ENCODE results near the gene UNC5B.

Gene UNC5B

GRCh38 chr10:71212318-71213126, at the start of gene UNC5B:
TSS of gene UNC5B (plus strand) at chr10:71212570. CDS start at chr10:71212986, 416 bp downstream.
- no peaks in the 10 kb centered on the region for H3K9me3 ChIP-seq (ENCODE audit: control insufficient read depth, insufficient read depth, low read length)
- peaks cover 43% of the 10 kb centered on the region for H3K4me1 ChIP-seq (ENCODE audit: insufficient read depth, low read length)
- H3K36me3 ChIP-seq (ENCODE audit: insufficient read depth, low read length), result no peaks in the 10 kb centered on the region
- peak within 1 kb of the TSS; percentile 67 for H3K9ac ChIP-seq (ENCODE audit: low read depth, low read length)

GRCh38 chr10:71173466-71173865, 38.9 kb upstream of the UNC5B start:
- Histone ChIP-seq H3K9me3 (ENCODE audit: control insufficient read depth, insufficient read depth, low read length) (no peaks in the 10 kb centered on the region), H3K4me1 (ENCODE audit: insufficient read depth, low read length) (no peaks in the 10 kb centered on the region; the same call in 1 of the 2 replicates), H3K9ac (ENCODE audit: low read depth, low read length) (no peak overlapping the region), H3K36me3 (ENCODE audit: insufficient read depth, low read length) (no peaks in the 10 kb centered on the region)

- no peaks in the 10 kb centered on the region; the same call in 1 of the 2 replicates for H3K4me1 ChIP-seq (ENCODE audit: insufficient read depth, low read length)
- no peaks in the 10 kb centered on the region for H3K9me3 ChIP-seq (ENCODE audit: control insufficient read depth, insufficient read depth, low read length)
These were observed 35.7 kb upstream of the UNC5B start for GRCh38 chr10:71176661-71177060.

GRCh38 chr10:71177651-71178199, 34.6 kb upstream of the UNC5B start:
- no peak overlapping the region for H3K9ac ChIP-seq (ENCODE audit: low read depth, low read length)
- no peaks in the 10 kb centered on the region; the same call in 1 of the 2 replicates for H3K4me1 ChIP-seq (ENCODE audit: insufficient read depth, low read length)
- H3K36me3 ChIP-seq (ENCODE audit: insufficient read depth, low read length), result no peaks in the 10 kb centered on the region
- H3K9me3 ChIP-seq (ENCODE audit: control insufficient read depth, insufficient read depth, low read length), result no peaks in the 10 kb centered on the region

More at GRCh38 chr10:71176661-71177060, 35.7 kb upstream of the UNC5B start:
- H3K36me3 ChIP-seq (ENCODE audit: insufficient read depth, low read length), result no peaks in the 10 kb centered on the region
- no peak overlapping the region for H3K9ac ChIP-seq (ENCODE audit: low read depth, low read length)

- no peak overlapping the region for H3K9ac ChIP-seq (ENCODE audit: low read depth, low read length)
- no peaks in the 10 kb centered on the region for H3K36me3 ChIP-seq (ENCODE audit: insufficient read depth, low read length)
- no peaks in the 10 kb centered on the region; the same call in 1 of the 2 replicates for H3K4me1 ChIP-seq (ENCODE audit: insufficient read depth, low read length)
- no peaks in the 10 kb centered on the region for H3K9me3 ChIP-seq (ENCODE audit: control insufficient read depth, insufficient read depth, low read length)
These were observed 33.5 kb upstream of the UNC5B start for GRCh38 chr10:71178880-71179279.

- Histone ChIP-seq H3K36me3 (ENCODE audit: insufficient read depth, low read length) (no peaks in the 10 kb centered on the region), H3K9ac (ENCODE audit: low read depth, low read length) (no peak overlapping the region), H3K9me3 (ENCODE audit: control insufficient read depth, insufficient read depth, low read length) (no peaks in the 10 kb centered on the region), H3K4me1 (ENCODE audit: insufficient read depth, low read length) (no peaks in the 10 kb centered on the region; the same call in 1 of the 2 replicates)
These were observed 33.0 kb upstream of the UNC5B start for GRCh38 chr10:71179382-71179781.

- Histone ChIP-seq H3K36me3 (ENCODE audit: insufficient read depth, low read length) (no peaks in the 10 kb centered on the region), H3K4me1 (ENCODE audit: insufficient read depth, low read length) (no peaks in the 10 kb centered on the region), H3K9me3 (ENCODE audit: control insufficient read depth, insufficient read depth, low read length) (no peaks in the 10 kb centered on the region), H3K9ac (ENCODE audit: low read depth, low read length) (no peak overlapping the region)
These were observed 27.9 kb upstream of the UNC5B start for GRCh38 chr10:71184421-71184820.

GRCh38 chr10:71185209-71185608, 27.2 kb upstream of the UNC5B start:
- Histone ChIP-seq H3K9ac (ENCODE audit: low read depth, low read length) (no peak overlapping the region), H3K9me3 (ENCODE audit: control insufficient read depth, insufficient read depth, low read length) (no peaks in the 10 kb centered on the region), H3K36me3 (ENCODE audit: insufficient read depth, low read length) (no peaks in the 10 kb centered on the region), H3K4me1 (ENCODE audit: insufficient read depth, low read length) (no peaks in the 10 kb centered on the region)

GRCh38 chr10:71187197-71187596, 25.2 kb upstream of the UNC5B start:
- no peaks in the 10 kb centered on the region for H3K36me3 ChIP-seq (ENCODE audit: insufficient read depth, low read length)

GRCh38 chr10:71187600-71187999, 24.8 kb upstream of the UNC5B start:
- Histone ChIP-seq H3K36me3 (ENCODE audit: insufficient read depth, low read length) (no peaks in the 10 kb centered on the region), H3K9me3 (ENCODE audit: control insufficient read depth, insufficient read depth, low read length) (no peaks in the 10 kb centered on the region), H3K9ac (ENCODE audit: low read depth, low read length) (no peak overlapping the region), H3K4me1 (ENCODE audit: insufficient read depth, low read length) (no peaks in the 10 kb centered on the region; the same call in 1 of the 2 replicates)

More at GRCh38 chr10:71187197-71187596, 25.2 kb upstream of the UNC5B start:
- no peaks in the 10 kb centered on the region; the same call in 1 of the 2 replicates for H3K4me1 ChIP-seq (ENCODE audit: insufficient read depth, low read length)
- H3K9me3 ChIP-seq (ENCODE audit: control insufficient read depth, insufficient read depth, low read length), result no peaks in the 10 kb centered on the region
- H3K9ac ChIP-seq (ENCODE audit: low read depth, low read length), result no peak overlapping the region

- H3K9ac ChIP-seq (ENCODE audit: low read depth, low read length), result no peak overlapping the region
- H3K9me3 ChIP-seq (ENCODE audit: control insufficient read depth, insufficient read depth, low read length), result no peaks in the 10 kb centered on the region
- no peaks in the 10 kb centered on the region; the same call in 1 of the 2 replicates for H3K4me1 ChIP-seq (ENCODE audit: insufficient read depth, low read length)
- H3K36me3 ChIP-seq (ENCODE audit: insufficient read depth, low read length), result no peaks in the 10 kb centered on the region
These were observed 24.2 kb upstream of the UNC5B start for GRCh38 chr10:71188201-71188600.

- H3K9me3 ChIP-seq (ENCODE audit: control insufficient read depth, insufficient read depth, low read length), result no peaks in the 10 kb centered on the region
- no peak overlapping the region for H3K9ac ChIP-seq (ENCODE audit: low read depth, low read length)
- H3K36me3 ChIP-seq (ENCODE audit: insufficient read depth, low read length), result no peaks in the 10 kb centered on the region
- no peaks in the 10 kb centered on the region; the same call in 1 of the 2 replicates for H3K4me1 ChIP-seq (ENCODE audit: insufficient read depth, low read length)
These were observed 21.4 kb upstream of the UNC5B start for GRCh38 chr10:71191019-71191418.

- Histone ChIP-seq H3K9ac (ENCODE audit: low read depth, low read length) (no peak overlapping the region), H3K9me3 (ENCODE audit: control insufficient read depth, insufficient read depth, low read length) (peaks cover 4% of the 10 kb centered on the region), H3K36me3 (ENCODE audit: insufficient read depth, low read length) (no peaks in the 10 kb centered on the region), H3K4me1 (ENCODE audit: insufficient read depth, low read length) (no peaks in the 10 kb centered on the region; the same call in 1 of the 2 replicates)
These were observed 20.8 kb upstream of the UNC5B start for GRCh38 chr10:71191551-71192076.

- no peaks in the 10 kb centered on the region; the same call in 1 of the 2 replicates for H3K4me1 ChIP-seq (ENCODE audit: insufficient read depth, low read length)
- no peak overlapping the region for H3K9ac ChIP-seq (ENCODE audit: low read depth, low read length)
- H3K9me3 ChIP-seq (ENCODE audit: control insufficient read depth, insufficient read depth, low read length), result peaks cover 9% of the 10 kb centered on the region
- no peaks in the 10 kb centered on the region for H3K36me3 ChIP-seq (ENCODE audit: insufficient read depth, low read length)
These were observed 18.9 kb upstream of the UNC5B start for GRCh38 chr10:71193516-71193915.
